H9 (cell line): ENCODE measurements around the gene C9orf43. TPM values are rescaled to one million over a fixed set of nuclear protein-coding genes. Genes with fewer than 3 reads are reported as not detected.

Experiments used
- DNase-seq: peaks from one replicate; pipeline ENCODE4 v3.0.0-alpha.2; 2017
- H2AFZ ChIP-seq: one replicate; pipeline ENCODE4 v1.6.1; 2013; ENCODE audit warnings: mild to moderate bottlenecking, low read length, control low read depth, moderate library complexity
- H2AK5ac ChIP-seq: 2 replicates; pipeline ENCODE4 v1.6.1; 2013; ENCODE audit warnings: low read length, control low read depth, mixed read lengths; ENCODE audit not compliant: insufficient read length
- H2BK120ac ChIP-seq: one replicate; pipeline ENCODE4 v1.6.1; 2013; ENCODE audit warnings: low read depth, mild to moderate bottlenecking, low read length, control low read depth, inconsistent platforms; ENCODE audit not compliant: poor library complexity, severe bottlenecking
- H2BK12ac ChIP-seq: 2 replicates; pipeline ENCODE4 v1.6.1; 2013; ENCODE audit warnings: low read length, control low read depth, mixed read lengths, low read depth; ENCODE audit not compliant: insufficient read length
- H2BK15ac ChIP-seq: 2 replicates; pipeline ENCODE4 v1.6.1; 2013; ENCODE audit warnings: low read depth, low read length, control low read depth
- H2BK20ac ChIP-seq: one replicate; pipeline ENCODE4 v1.6.1; 2013; ENCODE audit warnings: low read depth, mild to moderate bottlenecking, low read length, control low read depth, inconsistent platforms; ENCODE audit not compliant: poor library complexity, severe bottlenecking
- H2BK5ac ChIP-seq: 2 replicates; pipeline ENCODE4 v1.6.1; 2013; ENCODE audit warnings: low read length, control low read depth, mixed read lengths; ENCODE audit not compliant: insufficient read length
- H3K14ac ChIP-seq: 2 replicates; pipeline ENCODE4 v1.6.1; 2013; ENCODE audit warnings: low read length, control low read depth; ENCODE audit not compliant: insufficient read depth
- H3K18ac ChIP-seq: 2 replicates; pipeline ENCODE4 v1.6.1; 2013; ENCODE audit warnings: low read depth, mild to moderate bottlenecking, mixed read lengths, low read length, control low read depth; ENCODE audit not compliant: insufficient read length
- H3K23ac ChIP-seq: 2 replicates; pipeline ENCODE4 v1.6.1; 2013; ENCODE audit warnings: low read length, control low read depth, mixed read lengths, low read depth; ENCODE audit not compliant: insufficient read length
- H3K23me2 ChIP-seq: 2 replicates; pipeline ENCODE4 v1.6.1; 2013; ENCODE audit warnings: low read depth, mild to moderate bottlenecking, mixed read lengths, low read length, control low read depth; ENCODE audit not compliant: insufficient read length, poor library complexity, severe bottlenecking
- H3K27ac ChIP-seq: 2 replicates; pipeline ENCODE4 v1.5.1; 2013; ENCODE audit warnings: low read length, control low read depth, mixed read lengths, low read depth; ENCODE audit not compliant: insufficient read length
- H3K27me3 ChIP-seq: 2 replicates; pipeline ENCODE4 v1.6.1; 2013; ENCODE audit warnings: low read length, control low read depth, inconsistent platforms; ENCODE audit not compliant: insufficient read depth
- H3K4ac ChIP-seq: 2 replicates; pipeline ENCODE4 v1.6.1; 2013; ENCODE audit warnings: low read depth, mild to moderate bottlenecking, control low read depth, inconsistent platforms, low read length, moderate library complexity
- H3K4me1 ChIP-seq: 2 replicates; pipeline ENCODE4 v1.6.1; 2013; ENCODE audit warnings: low read length, control low read depth, inconsistent platforms; ENCODE audit not compliant: insufficient read depth
- H3K4me2 ChIP-seq: 2 replicates; pipeline ENCODE4 v1.6.1; 2013; ENCODE audit warnings: low read length, control low read depth, mixed read lengths; ENCODE audit not compliant: insufficient read length, insufficient read depth
- H3K56ac ChIP-seq: 2 replicates; pipeline ENCODE4 v1.6.1; 2013; ENCODE audit warnings: low read depth, mild to moderate bottlenecking, mixed read lengths, low read length, control low read depth; ENCODE audit not compliant: insufficient read length
- H3K79me1 ChIP-seq: 2 replicates; pipeline ENCODE4 v1.6.1; 2013; ENCODE audit warnings: low read depth, mild to moderate bottlenecking, moderate library complexity, low read length, control low read depth, inconsistent platforms; ENCODE audit not compliant: insufficient read depth, poor library complexity, severe bottlenecking
- H3K79me2 ChIP-seq: 2 replicates; pipeline ENCODE4 v1.6.1; 2013; ENCODE audit warnings: low read length, control low read depth, inconsistent platforms; ENCODE audit not compliant: insufficient read depth
- H3K9ac ChIP-seq: 2 replicates; pipeline ENCODE4 v1.6.1; 2013; ENCODE audit warnings: low read length, control low read depth, mixed read lengths; ENCODE audit not compliant: insufficient read length; ENCODE audit errors: extremely low read depth
- H3K9me3 ChIP-seq: one replicate; pipeline ENCODE4 v1.6.1; 2013; ENCODE audit warnings: low read depth, low read length, inconsistent platforms; ENCODE audit not compliant: control insufficient read depth
- H3T11ph ChIP-seq: one replicate; pipeline ENCODE4 v1.6.1; 2013; ENCODE audit warnings: mild to moderate bottlenecking, low read length, control low read depth, inconsistent platforms
- H4K20me1 ChIP-seq: one replicate; pipeline ENCODE4 v1.6.1; 2013; ENCODE audit not compliant: control insufficient read depth, insufficient read length, insufficient read depth
- H4K5ac ChIP-seq: 2 replicates; pipeline ENCODE4 v1.6.1; 2013; ENCODE audit warnings: low read depth, mild to moderate bottlenecking, mixed read lengths, low read length, control low read depth; ENCODE audit not compliant: insufficient read length
- H4K8ac ChIP-seq: replicated peaks from 2 replicates; pipeline ENCODE4 v1.6.1; 2013; ENCODE audit warnings: low read length, control low read depth, mixed read lengths, low read depth; ENCODE audit not compliant: insufficient read length
- H4K91ac ChIP-seq: 2 replicates; pipeline ENCODE4 v1.6.1; 2013; ENCODE audit warnings: low read depth, mild to moderate bottlenecking, moderate library complexity, mixed read lengths, low read length, control low read depth; ENCODE audit not compliant: insufficient read length
- H3K27ac Mint-ChIP-seq, 3 experiments: 2 replicates in 2 of 3; 3 replicates in 1 of 3; pipeline ENCODE4 v1.8.0; 2020 to 2021; ENCODE audit warnings: mixed read lengths in 3 of 3, mild to moderate bottlenecking in 1 of 3, moderate library complexity in 1 of 3
- H3K27me3 Mint-ChIP-seq: 2 replicates; pipeline ENCODE4 v1.8.0; 2021; ENCODE audit warnings: low read depth, mild to moderate bottlenecking, moderate library complexity, mixed read lengths
- H3K36me3 Mint-ChIP-seq, 3 experiments: 2 replicates in 2 of 3; 3 replicates in 1 of 3; pipeline ENCODE4 v1.8.0; 2020 to 2021; ENCODE audit warnings: low read depth in 3 of 3, mixed read lengths in 3 of 3; ENCODE audit not compliant: insufficient read depth in 1 of 3
- H3K4me1 Mint-ChIP-seq, 2 experiments: 2 replicates each; pipeline ENCODE4 v1.8.0; 2020; ENCODE audit warnings: mixed read lengths in 2 of 2
- H3K4me3 Mint-ChIP-seq, 2 experiments: 2 replicates in 1 of 2; 3 replicates in 1 of 2; pipeline ENCODE4 v1.8.0; 2020 to 2021; ENCODE audit warnings: mild to moderate bottlenecking in 2 of 2, mixed read lengths in 2 of 2, moderate library complexity in 1 of 2
- H3K9me3 Mint-ChIP-seq, 2 experiments: 2 replicates in 1 of 2; 3 replicates in 1 of 2; pipeline ENCODE4 v1.8.0; 2020; ENCODE audit warnings: mild to moderate bottlenecking in 2 of 2, mixed read lengths in 2 of 2, moderate library complexity in 1 of 2
- CTCF ChIP-seq: fragments of 200-600 bp; sonication (generic); conservative IDR thresholded peaks from 3 replicates; pipeline ENCODE4 v1.8.0; 2021; ENCODE audit warnings: antibody characterized with exemption, mild to moderate bottlenecking
- WGBS: extraction: QIAGEN DNeasy Blood & Tissue Kit; methylation state at CpG from one replicate; pipeline ENCODE4 v1.1.7; 2013; ENCODE audit warnings: missing lambda C conversion rate, low lambda C conversion rate, mixed read lengths; ENCODE audit not compliant: insufficient read length; ENCODE audit errors: extremely low coverage; 5-methylcytosine and 5-hydroxymethylcytosine counted together
- total RNA-seq: library from RNA; stranded (reverse); gene quantifications from 2 replicates; pipeline ENCODE4 v1.2.1, GENCODE V29; 2021

Gene C9orf43
- total RNA-seq, 1 experiment from 2014 or later, result 0.57 TPM

- no peak for DNase-seq
- WGBS, result no CpG with 5 or more reads among the region's 3 CpGs
Observed at GRCh38 chr9:113363336-113363735, 47.2 kb upstream of the C9orf43 start.

More at GRCh38 chr9:113363336-113363735, 47.2 kb upstream of the C9orf43 start:
- H3K23ac ChIP-seq, result no peak overlapping the region
- TF ChIP-seq CTCF, result no peak
- no peak overlapping the region for H3K9ac ChIP-seq
- H4K20me1 ChIP-seq, result no peaks in the 10 kb centered on the region
- no peak overlapping the region for H3K4ac ChIP-seq
- no peak overlapping the region for H3K18ac ChIP-seq
- no peaks in the 10 kb centered on the region for H3K9me3 ChIP-seq
- no peak overlapping the region for H2BK15ac ChIP-seq
- no peak overlapping the region for H3T11ph ChIP-seq
- H3K4me3 Mint-ChIP-seq, result no peak overlapping the region
- H3K4me1 Mint-ChIP-seq, result peaks cover 6 to 7% of the 10 kb centered on the region in 2 experiments
- no peak overlapping the region for H4K5ac ChIP-seq
- H3K79me1 ChIP-seq, result no peaks in the 10 kb centered on the region
- no peaks in the 10 kb centered on the region for H3K79me2 ChIP-seq
- H3K27me3 ChIP-seq, result no peaks in the 10 kb centered on the region
- no peak overlapping the region for H3K27ac ChIP-seq
- no peak overlapping the region for H4K8ac ChIP-seq
- H2AK5ac ChIP-seq, result no peak overlapping the region
- no peak overlapping the region for H3K56ac ChIP-seq
- no peaks in the 10 kb centered on the region; the same call in 1 of the 2 replicates for H3K4me1 ChIP-seq
- no peaks in the 10 kb centered on the region for H3K27me3 Mint-ChIP-seq
- no peak overlapping the region for H3K27ac Mint-ChIP-seq
- no peak overlapping the region for H3K4me2 ChIP-seq
- H3K14ac ChIP-seq, result no peak overlapping the region
- no peak overlapping the region for H4K91ac ChIP-seq
- peaks cover 1% of the 10 kb centered on the region for H3K23me2 ChIP-seq
- H3K36me3 Mint-ChIP-seq, result peaks cover 0 to 1% (median 0%) of the 10 kb centered on the region in 3 experiments; a peak in 2 of 7 replicates
- H2BK20ac ChIP-seq, result no peak overlapping the region
- H2BK12ac ChIP-seq, result no peak overlapping the region
- no peaks in the 10 kb centered on the region for H3K9me3 Mint-ChIP-seq
- H2BK5ac ChIP-seq, result no peak overlapping the region
- no peak overlapping the region for H2AFZ ChIP-seq
- no peak overlapping the region for H2BK120ac ChIP-seq
